ENCODE results near the gene GAS2. TPM values are rescaled to one million over a fixed set of nuclear protein-coding genes. Genes with fewer than 3 reads are reported as not detected.

GAS2 gene
- polyA plus RNA-seq, 1 of the 3 experiments (the other 2 are of a cell fraction) = 0.72 TPM

- no peaks in the 10 kb centered on the region for H3K36me3 ChIP-seq (replicated peaks in 1 of 2; ENCODE audit: control insufficient read depth in 1 of 2, insufficient read depth in 2 of 2, low read length in 1 of 2)
- WGBS (ENCODE audit: low lambda C conversion rate) = 49% methylated on average over 3 of the region's 3 CpGs
- H3K9ac ChIP-seq = no peak overlapping the region
- peaks cover 0 to 7% of the 10 kb centered on the region in 2 experiments; a peak in 2 of 4 replicates for H3K4me1 ChIP-seq (ENCODE audit: control insufficient read depth in 1 of 2, insufficient read depth in 2 of 2, low read depth in 1 of 2, low read length in 1 of 2)
- H3K27ac ChIP-seq (ENCODE audit: low read depth in 2 of 2, low read length in 1 of 2) = no peak overlapping the region
- H3K4me2 ChIP-seq = no peak overlapping the region
- no peaks in the 10 kb centered on the region for H3F3A ChIP-seq (replicated peaks; ENCODE audit: insufficient read depth)
- DNase-seq = no peak
- no peaks in the 10 kb centered on the region for H3K27me3 ChIP-seq (ENCODE audit: insufficient read depth)
- CTCF ChIA-PET = no interaction called here
- H3K9me3 ChIP-seq = no peaks in the 10 kb centered on the region
- no peaks in the 10 kb centered on the region for H3K9me2 ChIP-seq
- POLR2A ChIA-PET = no interaction called here
- H2AFZ ChIP-seq (ENCODE audit: low read depth) = no peak overlapping the region
- no peaks in the 10 kb centered on the region for H4K20me1 ChIP-seq (ENCODE audit: insufficient read depth)
- H3K79me2 ChIP-seq (ENCODE audit: insufficient read depth) = peaks cover 7% of the 10 kb centered on the region
- no peak overlapping the region for H3K4me3 ChIP-seq (ENCODE audit: low read depth in 2 of 2, low read length in 1 of 2)
- no peak for TF ChIP-seq EZH2phosphoT487 (IDR thresholded peaks at IDR 0.05; ENCODE audit: borderline replicate concordance, low read depth)
- TF ChIP-seq ZBTB33 (IDR thresholded peaks at IDR 0.05; ENCODE audit: borderline replicate concordance, low read depth) = no peak
- no peak for TF ChIP-seq MAX (IDR thresholded peaks at IDR 0.05; ENCODE audit: low read depth)
- peak; percentile 34 for TF ChIP-seq PBX3 (IDR thresholded peaks at IDR 0.05)
- TF ChIP-seq TAF1 (IDR thresholded peaks at IDR 0.05; ENCODE audit: borderline replicate concordance, low read depth, low read length) = no peak
These were observed 166.1 kb downstream of the GAS2 start for GRCh38 chr11:22832315-22833015.

- POLR2A ChIA-PET = no interaction called here
- Histone ChIP-seq H3K36me3 (replicated peaks in 1 of 2; ENCODE audit: control insufficient read depth in 1 of 2, insufficient read depth in 2 of 2, low read length in 1 of 2) (no peaks in the 10 kb centered on the region), H3K9me3 (no peaks in the 10 kb centered on the region), H3K79me2 (ENCODE audit: insufficient read depth) (no peaks in the 10 kb centered on the region), H3K4me2 (no peak overlapping the region), H3K4me1 (ENCODE audit: control insufficient read depth in 1 of 2, insufficient read depth in 2 of 2, low read depth in 1 of 2, low read length in 1 of 2) (no peaks in the 10 kb centered on the region), H4K20me1 (ENCODE audit: insufficient read depth) (no peaks in the 10 kb centered on the region), H3K27ac (ENCODE audit: low read depth in 2 of 2, low read length in 1 of 2) (no peak overlapping the region), H3F3A (replicated peaks; ENCODE audit: insufficient read depth) (no peaks in the 10 kb centered on the region), H3K27me3 (ENCODE audit: insufficient read depth) (no peaks in the 10 kb centered on the region), H3K9me2 (no peaks in the 10 kb centered on the region), H2AFZ (ENCODE audit: low read depth) (no peak overlapping the region), H3K4me3 (ENCODE audit: low read depth in 2 of 2, low read length in 1 of 2) (no peak overlapping the region), H3K9ac (no peak overlapping the region)
- TF ChIP-seq CTCF (IDR thresholded peaks at IDR 0.05) = no peak
- TF ChIP-seq EZH2phosphoT487 (IDR thresholded peaks at IDR 0.05; ENCODE audit: borderline replicate concordance, low read depth) = no peak
- TF ChIP-seq, protein P1, sequence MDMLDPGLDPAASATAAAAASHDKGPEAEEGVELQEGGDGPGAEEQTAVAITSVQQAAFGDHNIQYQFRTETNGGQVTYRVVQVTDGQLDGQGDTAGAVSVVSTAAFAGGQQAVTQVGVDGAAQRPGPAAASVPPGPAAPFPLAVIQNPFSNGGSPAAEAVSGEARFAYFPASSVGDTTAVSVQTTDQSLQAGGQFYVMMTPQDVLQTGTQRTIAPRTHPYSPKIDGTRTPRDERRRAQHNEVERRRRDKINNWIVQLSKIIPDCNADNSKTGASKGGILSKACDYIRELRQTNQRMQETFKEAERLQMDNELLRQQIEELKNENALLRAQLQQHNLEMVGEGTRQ (IDR thresholded peaks at IDR 0.05; ENCODE audit: borderline replicate concordance, low read depth, low read length) = no peak
- TF ChIP-seq MEF2A (IDR thresholded peaks at IDR 0.05; ENCODE audit: borderline replicate concordance, low read depth) = no peak
- TF ChIP-seq RXRA (IDR thresholded peaks at IDR 0.05; ENCODE audit: borderline replicate concordance, low read depth) = no peak
- TF ChIP-seq TEAD4 (IDR thresholded peaks at IDR 0.05; ENCODE audit: borderline replicate concordance, insufficient read depth) = no peak
- TF ChIP-seq MAX (IDR thresholded peaks at IDR 0.05; ENCODE audit: low read depth) = no peak
- no peak for TF ChIP-seq ZBTB33 (IDR thresholded peaks at IDR 0.05; ENCODE audit: borderline replicate concordance, low read depth)
- DNase-seq = no peak
- 44% methylated on average over 1 of the region's 1 CpG for WGBS (ENCODE audit: low lambda C conversion rate)
- CTCF ChIA-PET = interaction anchor here (0.7 kb wide), 1 partner anchor 29 kb away, joined by 3 read pairs; no protein-coding TSS in a partner anchor
These were observed 180.3 kb downstream of the GAS2 start for GRCh38 chr11:22846726-22847125.

Measured in SK-N-SH (cell line).